Measurements from ENCODE around the gene PRMT2.

DNA sequence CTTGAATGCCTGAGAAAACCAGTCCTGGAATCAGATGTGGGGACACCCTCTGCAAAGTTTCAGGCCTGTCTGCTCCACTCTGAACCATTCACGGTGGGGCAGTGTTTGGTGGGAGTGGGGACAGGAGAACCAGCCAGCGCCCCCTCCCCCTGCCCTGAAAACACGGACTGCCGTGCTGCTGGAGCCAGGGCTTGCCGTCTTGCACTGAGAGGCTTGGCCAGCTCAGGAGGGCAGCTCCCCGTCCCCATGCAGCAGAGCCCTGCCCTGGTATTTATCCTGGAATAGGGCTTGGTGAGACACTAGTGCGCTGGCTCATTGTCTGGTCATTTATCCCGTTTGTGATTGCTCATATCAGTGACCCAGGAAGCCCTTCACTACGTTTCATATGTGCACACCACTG lies 34.5 kb upstream of the PRMT2 start:
- TF ChIP-seq ZNF274 (IDR thresholded peaks at IDR 0.05; ENCODE audit: low read depth, low read length) (no peak), SUZ12 (IDR thresholded peaks at IDR 0.05; ENCODE audit: extremely low read depth, insufficient read depth, insufficient read length) (no peak), YY1 (IDR thresholded peaks at IDR 0.05; ENCODE audit: insufficient read depth, insufficient read length) (no peak)
